Hematopoietic multipotent progenitor cell treated with erythropoietin and hydrocortisone succinate and interleukin-3 and kit ligand, for 8 days (in vitro differentiated cells): ENCODE data around the gene NUP62CL.
"Not testable (repeated sequence)": the region's sequence is repeated elsewhere in the genome, so short reads cannot be mapped to it uniquely, and the experiment has no call there.

ENCODE experiments used
- DNase-seq: peaks from one replicate; pipeline ENCODE4 v3.0.0-alpha.2; 2015

Gene NUP62CL

DNA sequence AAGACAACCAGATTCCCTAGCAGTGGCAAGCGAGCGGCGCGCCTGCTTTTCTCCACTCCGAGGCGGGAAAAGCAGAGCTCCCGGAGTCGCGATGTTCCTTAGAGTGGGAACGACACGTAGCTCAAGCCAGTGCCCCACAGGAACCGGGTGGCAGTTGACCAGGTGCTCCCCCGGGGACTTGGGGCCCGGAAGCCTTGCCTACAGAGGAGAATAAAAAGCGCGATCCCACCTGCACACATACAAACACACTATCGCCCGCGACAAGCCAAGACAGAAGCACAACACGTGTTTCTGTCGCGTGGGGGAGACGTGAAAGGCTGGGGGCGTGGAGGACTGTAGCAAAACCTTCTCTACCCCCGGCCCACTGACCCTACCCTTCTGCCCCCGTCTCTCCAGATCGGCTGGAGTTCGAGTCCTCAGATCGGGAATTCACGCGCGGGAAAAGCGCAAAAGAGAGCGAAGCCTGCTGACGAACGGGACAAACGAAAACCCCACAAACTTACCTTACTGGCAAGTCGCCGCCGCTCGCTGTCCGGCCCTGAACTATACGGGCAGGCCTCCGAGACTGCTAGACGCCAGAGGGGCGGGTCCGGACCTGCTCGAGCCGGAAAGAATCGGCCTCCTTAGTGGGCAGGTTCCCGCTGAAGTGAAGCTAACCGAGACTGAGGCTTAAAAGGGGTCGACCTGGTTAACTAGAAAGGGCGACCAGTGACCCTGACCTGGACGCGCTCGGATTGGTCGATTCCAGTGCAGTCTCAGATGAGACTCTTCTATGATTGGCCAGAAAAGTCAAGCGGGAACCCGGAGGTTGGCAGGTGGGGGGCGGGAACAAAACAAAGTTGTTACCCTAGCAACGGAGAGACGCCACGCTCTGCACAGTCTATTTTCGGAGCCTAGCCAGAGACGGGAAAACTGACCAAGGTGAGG is at the start of gene NUP62CL, which contains the start of gene DNAAF6:
TSS of gene NUP62CL (minus strand) at position 664 of the 927 bp plus-strand sequence. CDS start 31,287 bp downstream, outside the sequence.
TSS of gene DNAAF6 (plus strand) at position 842 of the 927 bp plus-strand sequence. CDS start 6,265 bp downstream, outside the sequence.
- DNase-seq, result peak; percentile 92

DNA sequence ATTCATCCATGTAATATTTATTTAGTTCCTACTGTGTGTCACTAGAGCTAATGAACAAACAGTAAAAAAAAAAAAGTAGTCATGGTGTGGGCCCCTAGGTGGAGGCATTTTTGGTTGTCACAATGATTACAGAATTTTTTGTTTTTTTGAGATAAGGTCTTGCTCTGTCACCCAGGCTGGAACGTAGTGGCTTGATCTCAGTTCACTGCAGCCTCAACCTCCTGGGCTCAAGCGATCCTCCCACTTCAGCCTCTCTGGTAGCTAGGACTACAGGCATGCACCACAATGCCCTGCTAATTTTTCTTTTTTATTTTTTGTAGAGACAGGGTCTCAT is 22.2 kb upstream of the NUP62CL start:
- DNase-seq, result peak; percentile 16

- no peak for DNase-seq
Observed at GRCh38 chrX:107227780-107228485, 21.7 kb upstream of the NUP62CL start.

DNA sequence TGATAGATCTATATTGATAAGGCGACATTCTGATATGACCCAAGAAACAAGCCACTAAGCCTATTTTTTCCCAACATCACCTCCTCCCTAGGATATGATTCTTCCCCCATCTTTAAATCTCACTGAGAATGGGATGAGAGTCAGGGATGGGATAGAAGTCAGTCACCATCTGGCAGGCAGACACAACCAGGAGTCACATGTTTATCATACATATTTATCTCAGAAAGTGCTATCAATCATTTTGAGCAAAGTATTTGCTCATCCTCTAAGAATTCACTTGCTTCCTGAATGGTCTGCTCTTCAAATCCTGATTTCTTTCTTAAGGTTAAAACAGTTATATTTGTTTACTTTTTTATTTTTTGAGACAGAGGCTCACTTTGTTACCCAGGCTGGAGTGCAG is 20.5 kb upstream of the NUP62CL start:
- no peak for DNase-seq

- no peak for DNase-seq
Observed at GRCh38 chrX:107213477-107213876, 7.2 kb upstream of the NUP62CL start.

DNA sequence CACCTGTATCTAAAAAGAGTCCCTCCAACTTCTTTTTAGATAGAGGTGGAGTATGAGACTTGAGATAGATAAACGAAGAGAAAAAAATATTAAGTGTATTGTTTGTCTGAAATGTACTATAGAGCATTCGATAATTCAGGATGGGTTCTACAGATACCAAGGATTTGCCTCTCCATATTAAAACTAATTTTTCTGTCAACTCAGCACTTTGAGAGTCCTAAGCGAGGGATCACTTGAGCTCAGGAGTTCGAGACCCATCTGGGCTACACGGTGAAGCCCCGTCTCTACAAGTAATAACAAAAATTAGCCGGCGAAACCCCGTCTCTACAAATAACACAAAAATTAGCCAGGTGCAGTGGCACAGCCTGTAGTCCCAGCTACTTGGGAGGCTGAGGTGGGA is 1.7 kb upstream of the NUP62CL start:
- no peak for DNase-seq

- DNase-seq, result peak; percentile 17
Observed at GRCh38 chrX:107207089-107207488, 856 bp upstream of the NUP62CL start.

DNA sequence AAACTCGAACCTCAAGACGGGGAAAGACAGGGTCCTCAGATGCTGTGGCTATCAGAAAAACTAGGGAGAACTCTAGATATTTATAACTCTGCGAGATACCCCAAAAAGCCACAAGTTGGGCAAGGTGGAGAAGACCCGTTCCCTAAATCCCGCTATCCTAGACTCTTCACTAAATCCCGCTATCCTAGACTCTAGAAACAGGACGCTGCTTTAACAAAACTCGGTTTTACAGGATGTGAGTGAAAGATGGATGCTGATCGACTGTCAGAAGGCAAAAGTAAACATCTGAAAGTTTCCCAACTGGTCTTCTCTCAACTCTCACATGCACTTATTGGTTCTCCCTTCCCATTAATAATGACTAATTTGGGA is 448 bp upstream of the NUP62CL start:
- DNase-seq, result no peak

DNA sequence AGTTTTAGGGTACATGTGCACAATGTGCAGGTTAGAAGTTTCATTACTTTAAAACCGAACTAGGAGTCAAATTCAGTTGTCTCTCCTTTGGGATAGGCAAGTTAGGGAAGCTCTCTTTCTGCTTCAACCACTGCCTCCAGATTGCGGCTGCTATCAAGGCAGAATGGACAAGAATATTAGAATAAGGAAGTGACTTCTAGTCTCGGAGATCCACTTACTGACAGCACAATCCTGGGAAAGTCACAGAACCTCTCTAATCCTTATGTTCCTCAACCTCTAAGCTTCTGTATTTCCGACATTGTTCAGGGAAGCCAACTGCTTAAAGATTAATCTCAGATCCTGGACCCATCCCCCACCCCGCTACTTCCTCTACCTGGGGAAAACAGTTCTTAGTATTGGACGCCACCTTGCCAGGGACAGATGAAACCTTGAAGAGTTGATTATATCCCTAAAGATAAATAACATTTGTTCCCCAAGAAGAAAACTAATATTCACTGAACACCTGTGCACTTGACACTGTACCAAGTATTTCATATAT is 2.1 kb downstream of the NUP62CL start:
- no peak for DNase-seq

DNA sequence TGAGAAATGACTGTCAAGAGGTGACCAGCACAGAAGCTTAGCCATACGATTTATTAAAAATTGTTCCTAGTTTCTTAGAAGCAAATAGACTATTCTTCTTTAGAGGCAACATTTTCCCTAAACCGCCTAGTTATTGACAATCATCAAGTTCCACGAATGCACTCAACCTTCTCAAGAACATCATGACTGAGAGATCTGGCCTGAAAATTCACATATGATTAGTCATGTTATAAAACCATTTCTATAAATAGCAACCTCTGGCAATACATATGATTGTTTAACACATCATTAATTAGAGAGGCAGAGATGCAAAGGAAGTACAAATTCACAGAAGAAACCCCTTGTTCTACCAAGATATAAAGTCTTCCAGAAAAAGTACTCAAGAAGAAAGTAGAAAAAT is 6.7 kb downstream of the NUP62CL start:
- DNase-seq, result no peak

DNA sequence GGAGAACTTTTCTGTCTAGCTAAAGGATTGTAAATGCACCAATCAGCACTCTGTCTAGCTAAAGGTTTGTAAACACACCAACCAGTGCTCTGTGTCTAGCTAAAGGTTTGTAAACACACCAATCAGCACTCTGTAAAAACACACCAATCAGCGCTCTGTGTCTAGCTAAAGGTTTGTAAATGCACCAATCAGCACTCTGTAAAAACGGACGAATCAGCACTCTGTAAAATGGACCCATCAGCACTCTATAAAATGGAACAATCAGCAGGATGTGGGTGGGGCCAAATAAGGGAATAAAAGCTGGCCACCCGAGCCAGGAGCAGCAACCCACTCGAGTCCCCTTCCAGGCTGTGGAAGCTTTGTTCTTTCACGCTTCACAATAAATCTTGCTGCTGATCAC is 8.2 kb downstream of the NUP62CL start:
- not testable (repeated sequence) for DNase-seq

GRCh38 chrX:107197319-107197718 is 8.9 kb downstream of the NUP62CL start:
- DNase-seq, result peak; percentile 64

DNA sequence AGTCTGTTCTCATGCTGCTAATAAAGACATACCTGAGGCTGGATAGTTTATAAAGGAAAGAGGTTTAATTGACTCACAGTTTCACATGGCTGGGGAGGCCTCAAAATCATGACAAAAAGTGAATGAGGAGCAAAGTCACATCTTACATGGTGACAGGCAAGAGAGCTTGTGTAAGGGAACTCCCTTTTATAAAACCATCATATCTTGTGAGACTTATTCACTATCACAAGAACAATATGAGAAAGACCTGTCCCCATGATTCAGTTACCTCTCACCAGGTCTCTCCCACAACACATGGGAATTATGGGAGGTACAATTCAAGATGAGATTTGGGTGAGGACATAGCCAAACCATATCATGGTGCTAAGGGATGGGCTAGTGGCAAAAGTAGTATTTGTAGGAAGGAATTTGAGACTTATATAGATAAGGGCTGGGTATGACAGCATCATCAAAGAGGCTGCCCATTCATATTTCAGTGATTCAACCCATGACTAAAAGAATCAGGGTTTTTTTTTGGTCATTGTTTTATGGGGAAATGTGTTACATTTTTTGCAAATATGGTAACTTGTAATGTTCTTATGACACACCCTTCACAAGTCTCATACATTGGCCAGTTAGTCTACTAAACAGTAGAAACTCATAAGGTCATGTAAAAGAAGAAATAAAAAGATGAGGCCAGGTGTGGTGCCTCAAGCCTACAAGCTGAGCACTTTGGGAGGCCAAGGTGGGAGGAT is 34.7 kb downstream of the NUP62CL start:
- DNase-seq, result no peak

GRCh38 chrX:107168712-107169111 is 37.5 kb downstream of the NUP62CL start:
- DNase-seq, result peak; percentile 8

DNA sequence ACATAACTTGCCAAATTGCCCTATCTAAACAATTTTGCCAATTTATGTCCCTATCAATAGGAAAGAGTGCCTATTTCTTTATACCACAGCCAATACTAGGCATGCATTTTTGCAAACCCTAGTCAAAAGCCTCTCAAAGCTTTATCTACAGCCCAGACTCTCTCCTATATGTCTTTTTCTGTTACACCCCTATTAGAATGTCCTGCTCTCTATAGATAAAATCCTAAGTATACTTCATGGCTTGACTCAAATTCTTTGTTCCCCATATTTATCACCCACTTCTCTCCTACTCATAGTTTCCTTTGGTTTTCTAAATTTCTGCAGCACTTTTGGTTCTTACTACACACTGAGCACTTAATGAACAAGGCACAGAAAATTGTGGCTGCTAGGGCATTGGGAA is 38.0 kb downstream of the NUP62CL start:
- peak; percentile 86 for DNase-seq

DNA sequence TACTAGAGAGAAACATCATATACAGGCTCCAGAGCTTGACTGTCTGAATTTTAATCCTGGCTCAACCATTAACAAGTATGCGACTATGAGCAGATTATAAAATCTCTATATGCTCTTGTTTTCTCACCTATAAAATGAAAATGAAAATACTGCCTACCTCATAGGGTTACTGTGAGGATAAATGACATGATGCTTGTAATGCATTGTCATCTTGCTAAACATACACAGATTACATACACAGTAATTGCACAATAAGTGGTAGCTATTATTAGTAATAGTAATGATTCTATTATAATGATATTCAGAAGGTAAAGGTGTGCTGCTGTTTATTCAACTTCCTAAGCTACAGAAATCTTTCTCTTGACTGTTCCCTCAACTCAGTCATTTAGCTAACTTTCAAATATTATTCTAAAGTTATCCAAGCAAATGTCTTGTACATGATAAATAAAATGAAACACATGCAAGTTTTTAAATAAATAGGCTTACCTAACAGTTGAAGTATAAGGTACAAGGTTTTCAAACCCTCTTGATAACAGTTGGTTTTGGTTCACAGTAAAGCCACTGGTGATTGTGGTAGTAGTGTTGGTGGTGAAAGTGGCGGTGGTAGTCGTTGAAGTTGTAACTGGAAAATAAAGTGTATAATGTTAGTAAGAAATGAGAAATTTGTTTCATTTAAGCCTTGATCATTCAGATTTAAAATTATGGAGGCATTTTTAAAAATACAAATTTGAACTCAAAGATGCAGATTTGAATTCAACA is 38.9 kb downstream of the NUP62CL start:
- no peak for DNase-seq

DNA sequence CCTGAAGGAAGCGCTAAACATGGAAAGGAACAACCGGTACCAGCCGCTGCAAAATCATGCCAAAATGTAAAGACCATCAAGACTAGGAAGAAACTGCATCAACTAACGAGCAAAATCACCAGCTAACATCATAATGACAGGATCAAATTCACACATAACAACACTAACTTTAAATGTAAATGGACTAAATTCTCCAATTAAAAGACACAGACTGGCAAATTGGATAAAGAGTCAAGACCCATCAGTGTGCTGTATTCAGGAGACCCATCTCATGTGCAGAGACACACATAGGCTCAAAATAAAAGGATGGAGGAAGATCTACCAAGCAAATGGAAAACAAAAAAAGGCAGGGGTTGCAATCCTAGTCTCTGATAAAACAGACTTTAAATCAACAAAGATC is 48.6 kb downstream of the NUP62CL start:
- DNase-seq, result not testable (repeated sequence)

- not testable (repeated sequence) for DNase-seq
Observed at GRCh38 chrX:107155621-107156430, 50.4 kb downstream of the NUP62CL start.

- peak; percentile 12 for DNase-seq
Observed at GRCh38 chrX:107154787-107155620, 51.2 kb downstream of the NUP62CL start.

DNA sequence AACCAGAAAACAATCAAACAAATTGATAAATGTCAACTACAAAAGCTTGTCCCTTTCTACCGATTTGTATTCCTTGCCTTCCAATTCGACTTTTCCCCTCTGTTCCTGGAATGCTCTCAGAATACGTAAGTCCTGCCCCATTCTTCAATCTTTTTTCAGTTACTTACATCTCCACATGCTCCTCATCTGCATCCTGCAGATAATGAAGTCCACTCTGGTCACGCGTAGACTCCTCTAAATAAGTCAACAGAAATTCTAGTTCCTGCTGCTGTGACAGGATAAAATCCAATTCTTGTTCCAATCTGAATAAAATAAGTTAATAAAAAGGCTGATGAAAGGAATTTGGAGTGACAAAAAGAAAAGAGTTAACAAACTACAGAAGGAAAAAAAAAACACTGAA is 53.2 kb downstream of the NUP62CL start:
- peak; percentile 79 for DNase-seq
